ENCODE results near the gene ZNF80.
"Not testable (repeated sequence)": the region's sequence is repeated elsewhere in the genome, so short reads cannot be mapped to it uniquely, and the experiment has no call there.

Gene ZNF80

DNA sequence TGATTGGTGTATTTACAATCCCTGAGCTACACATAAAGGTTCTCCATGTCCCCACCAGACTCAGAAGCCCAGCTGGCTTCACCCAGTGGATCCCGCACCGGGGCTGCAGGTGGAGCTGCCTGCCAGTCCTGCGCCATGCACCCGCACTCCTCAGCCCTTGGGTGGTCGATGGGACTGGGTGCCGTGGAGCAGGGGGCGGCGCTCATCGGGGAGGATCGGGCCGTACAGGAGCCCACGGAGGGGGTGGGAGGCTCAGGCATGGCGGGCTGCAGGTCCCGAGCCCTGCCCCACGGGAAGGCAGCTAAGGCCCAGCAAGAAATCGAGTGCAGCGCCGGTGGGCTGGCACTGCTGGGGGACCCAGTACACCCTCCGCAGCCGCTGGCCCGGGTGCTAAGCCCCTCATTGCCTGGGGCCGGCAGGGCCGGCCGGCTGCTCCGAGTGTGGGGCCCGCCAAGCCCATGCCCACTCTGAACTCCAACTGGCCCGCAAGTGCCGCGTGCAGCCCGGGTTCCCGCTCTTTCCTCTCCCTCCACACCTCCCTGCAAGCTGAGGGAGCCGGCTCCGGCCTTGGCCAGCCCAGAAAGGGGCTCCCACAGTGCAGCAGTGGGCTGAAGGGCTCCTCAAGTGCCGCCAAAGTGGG lies 888 bp upstream of the ZNF80 start:
- ATAC-seq (replicated peaks); H3K4me3 Mint-ChIP-seq; H3K9me3 Mint-ChIP-seq; H3K27ac Mint-ChIP-seq; H3K36me3 Mint-ChIP-seq (ENCODE audit: insufficient read depth); H3K27me3 Mint-ChIP-seq; DNase-seq: not testable (repeated sequence)
- peaks cover 9 to 33% of the 10 kb centered on the region in 2 donors for H3K4me1 Mint-ChIP-seq (ENCODE audit: low read depth in 2 of 2)

GRCh38 chr3:114235431-114235830 lies 1.9 kb downstream of the ZNF80 start:
- peaks cover 33 to 58% of the 10 kb centered on the region in 2 donors for H3K4me1 Mint-ChIP-seq (ENCODE audit: low read depth in 2 of 2)
- no peaks in the 10 kb centered on the region for H3K9me3 Mint-ChIP-seq
- H3K27ac Mint-ChIP-seq = peak overlapping the region; percentile 94
- DNase-seq (no peak), ATAC-seq (replicated peaks) (no peak)
- H3K36me3 Mint-ChIP-seq (ENCODE audit: insufficient read depth) = no peaks in the 10 kb centered on the region
- H3K4me3 Mint-ChIP-seq = peak overlapping the region; percentile 55 to 77
- H3K27me3 Mint-ChIP-seq = no peaks in the 10 kb centered on the region

DNA sequence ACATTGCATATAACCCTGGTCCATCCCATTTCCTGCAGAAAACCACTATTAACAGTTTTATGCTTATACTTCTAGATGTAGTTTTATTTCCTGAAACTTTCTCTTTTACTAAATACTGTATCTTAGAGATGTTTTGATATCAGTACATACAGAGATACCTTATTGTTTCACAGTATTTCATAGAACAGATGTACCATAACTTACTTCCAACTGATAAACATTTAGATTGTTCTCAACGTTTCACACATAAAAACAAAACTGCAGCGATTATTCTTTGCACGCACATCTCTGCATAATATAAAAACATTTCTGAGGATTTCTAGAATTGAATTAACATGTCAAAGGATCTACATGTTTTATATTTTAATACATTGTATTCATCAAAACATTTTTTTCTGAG lies 2.6 kb downstream of the ZNF80 start:
- Mint-ChIP-seq H3K36me3 (ENCODE audit: insufficient read depth) (no peaks in the 10 kb centered on the region), H3K27me3 (no peaks in the 10 kb centered on the region), H3K9me3 (no peaks in the 10 kb centered on the region), H3K27ac (peak overlapping the region; percentile 94), H3K4me1 (ENCODE audit: low read depth in 2 of 2) (peaks cover 37 to 63% of the 10 kb centered on the region in 2 donors), H3K4me3 (peak overlapping the region; percentile 55 to 77)
- DNase-seq (no peak), ATAC-seq (replicated peaks) (no peak)

DNA sequence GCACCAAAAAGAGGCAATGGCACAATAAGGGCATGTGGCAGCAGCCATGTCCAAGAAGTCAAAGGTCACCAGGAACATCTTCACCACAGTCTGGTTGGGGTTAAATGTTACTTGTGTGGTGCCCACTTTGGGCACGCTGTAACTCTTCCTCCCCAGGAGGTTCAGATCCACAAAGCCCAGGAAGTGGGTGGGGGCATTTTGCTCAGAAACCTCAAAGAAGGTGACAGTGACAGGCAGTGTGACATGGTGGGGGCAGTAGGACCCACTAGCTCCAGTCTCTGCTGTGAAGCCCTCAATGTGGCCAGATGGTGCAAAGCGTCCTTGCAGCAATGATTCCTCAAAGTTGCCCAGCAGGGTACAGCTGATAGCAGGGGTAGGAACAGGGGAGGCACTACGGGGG lies 5.8 kb downstream of the ZNF80 start:
- peak overlapping the region; percentile 68 to 74 for H3K4me3 Mint-ChIP-seq
- H3K27me3 Mint-ChIP-seq = no peaks in the 10 kb centered on the region
- ATAC-seq (replicated peaks) = peak; percentile 95
- DNase-seq = peak; percentile 48 to 65 (median 50)
- peaks cover 52 to 74% of the 10 kb centered on the region in 2 donors for H3K4me1 Mint-ChIP-seq (ENCODE audit: low read depth in 2 of 2)
- no peaks in the 10 kb centered on the region for H3K9me3 Mint-ChIP-seq
- no peaks in the 10 kb centered on the region for H3K36me3 Mint-ChIP-seq (ENCODE audit: insufficient read depth)
- H3K27ac Mint-ChIP-seq = peak overlapping the region; percentile 94 to 96

DNA sequence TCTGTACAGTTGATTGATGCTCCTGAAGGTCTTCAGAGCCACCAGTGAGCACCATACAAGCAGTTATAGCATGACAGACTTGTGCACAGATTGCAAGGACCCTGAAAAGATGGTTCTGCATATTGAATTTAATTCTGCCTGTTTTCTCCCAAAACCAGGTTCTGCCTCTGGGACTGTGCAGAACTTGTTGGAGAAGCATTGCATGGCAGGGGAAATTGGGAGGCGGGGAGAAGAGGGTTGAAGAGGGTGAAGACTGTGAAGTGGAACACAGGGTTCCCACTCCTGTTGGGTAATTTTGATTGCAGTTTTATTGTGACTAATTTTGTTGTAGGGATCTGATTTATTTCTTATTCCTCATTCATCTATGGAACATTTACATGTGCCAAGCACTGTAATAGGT lies 10.3 kb downstream of the ZNF80 start:
- no peaks in the 10 kb centered on the region for H3K27me3 Mint-ChIP-seq
- peak overlapping the region in 1 of 2 donors; percentile 94 for H3K27ac Mint-ChIP-seq
- no peak for ATAC-seq (replicated peaks)
- H3K4me3 Mint-ChIP-seq = peak overlapping the region; percentile 69 to 74
- H3K36me3 Mint-ChIP-seq (ENCODE audit: insufficient read depth) = peaks cover 3% of the 10 kb centered on the region
- peaks cover 2 to 7% of the 10 kb centered on the region in 2 donors for H3K9me3 Mint-ChIP-seq
- no peak for DNase-seq
- peaks cover 61 to 72% of the 10 kb centered on the region in 2 donors for H3K4me1 Mint-ChIP-seq (ENCODE audit: low read depth in 2 of 2)

DNA sequence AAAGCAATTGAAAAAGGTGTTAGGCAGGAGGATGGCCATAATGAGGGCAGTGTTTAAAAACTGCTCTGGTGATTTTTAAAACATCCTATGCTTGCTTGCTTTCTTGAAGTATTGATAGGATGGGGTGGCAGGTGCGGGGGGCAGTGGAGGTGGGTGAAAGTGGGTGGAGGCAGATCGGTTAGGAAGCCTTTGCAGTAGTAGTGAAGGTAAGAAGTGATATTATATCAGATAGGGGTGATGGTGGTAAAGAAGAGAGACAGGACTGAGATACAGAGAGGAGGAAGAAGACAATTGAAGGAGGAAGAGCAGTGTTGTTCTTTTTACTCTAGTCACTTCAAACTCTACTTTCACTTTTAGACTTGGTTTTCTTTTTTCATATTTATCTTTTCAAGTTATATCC lies 11.1 kb downstream of the ZNF80 start:
- Mint-ChIP-seq H3K27ac (peak overlapping the region in 1 of 2 donors; percentile 94), H3K36me3 (ENCODE audit: insufficient read depth) (peaks cover 3% of the 10 kb centered on the region), H3K9me3 (peaks cover 2 to 7% of the 10 kb centered on the region in 2 donors), H3K27me3 (no peaks in the 10 kb centered on the region), H3K4me3 (peak overlapping the region; percentile 69 to 74), H3K4me1 (ENCODE audit: low read depth in 2 of 2) (peaks cover 61 to 72% of the 10 kb centered on the region in 2 donors)
- no peak for ATAC-seq (replicated peaks)
- no peak for DNase-seq

GRCh38 chr3:114223143-114223542 lies 14.2 kb downstream of the ZNF80 start:
- ATAC-seq (replicated peaks) (peak; percentile 73), DNase-seq (peak in 2 of 3 experiments; percentile 17 to 29)
- peaks cover 64 to 81% of the 10 kb centered on the region in 2 donors for H3K4me1 Mint-ChIP-seq (ENCODE audit: low read depth in 2 of 2)
- peak overlapping the region in 1 of 2 donors; percentile 79 for H3K27ac Mint-ChIP-seq
- H3K36me3 Mint-ChIP-seq (ENCODE audit: insufficient read depth) = peaks cover 3% of the 10 kb centered on the region
- no peaks in the 10 kb centered on the region for H3K27me3 Mint-ChIP-seq
- peaks cover 2 to 7% of the 10 kb centered on the region in 2 donors for H3K9me3 Mint-ChIP-seq
- H3K4me3 Mint-ChIP-seq = peak overlapping the region; percentile 32 to 56

- peak overlapping the region in 1 of 2 donors; percentile 80 for H3K27ac Mint-ChIP-seq
- H3K36me3 Mint-ChIP-seq (ENCODE audit: insufficient read depth) = peaks cover 6% of the 10 kb centered on the region
- no peaks in the 10 kb centered on the region for H3K27me3 Mint-ChIP-seq
- peak overlapping the region; percentile 58 to 69 for H3K4me3 Mint-ChIP-seq
- H3K9me3 Mint-ChIP-seq = peaks cover 2 to 7% of the 10 kb centered on the region in 2 donors
- DNase-seq = no peak
- peak; percentile 7 for ATAC-seq (replicated peaks)
- H3K4me1 Mint-ChIP-seq (ENCODE audit: low read depth in 2 of 2) = peaks cover 70 to 71% of the 10 kb centered on the region in 2 donors
Observed at GRCh38 chr3:114221881-114222264, 15.5 kb downstream of the ZNF80 start.

DNA sequence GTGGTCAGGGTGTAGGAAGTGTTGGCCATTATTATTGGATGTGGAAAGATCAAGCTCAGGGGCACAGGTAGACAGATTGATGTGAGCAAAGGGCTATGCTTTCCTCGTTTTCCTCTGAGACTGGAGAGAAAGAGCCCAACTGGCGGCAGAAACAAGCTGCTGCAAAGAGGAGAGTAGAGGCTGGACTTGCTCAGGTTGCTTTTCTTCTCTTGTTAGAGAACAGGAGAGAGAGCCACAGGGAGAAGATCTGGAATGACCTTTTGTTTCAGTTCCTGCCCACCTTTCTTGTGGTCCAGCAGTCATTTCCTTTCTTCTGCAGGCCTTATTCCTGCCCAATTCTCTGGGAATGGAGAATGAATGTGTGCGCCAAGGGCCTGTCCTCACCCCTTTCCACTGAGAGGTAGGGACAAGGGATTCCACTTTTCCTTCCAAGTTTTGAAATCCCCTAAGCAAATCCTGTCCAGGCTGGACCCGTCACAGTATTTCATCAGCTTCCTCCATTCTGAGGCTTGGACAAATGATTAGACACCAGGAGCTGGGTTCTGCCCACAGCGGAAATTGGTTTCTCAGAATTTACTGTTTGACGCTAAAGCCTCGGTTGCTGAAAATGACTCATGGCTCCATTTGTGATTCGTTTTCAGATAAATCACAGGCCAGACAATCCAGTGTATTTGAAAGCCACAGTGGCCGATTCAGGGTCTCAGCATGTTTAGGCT lies 16.1 kb downstream of the ZNF80 start:
- Mint-ChIP-seq H3K9me3 (peaks cover 2 to 7% of the 10 kb centered on the region in 2 donors), H3K36me3 (ENCODE audit: insufficient read depth) (peaks cover 8% of the 10 kb centered on the region), H3K27ac (peak overlapping the region in 1 of 2 donors; percentile 80), H3K4me1 (ENCODE audit: low read depth in 2 of 2) (peaks cover 65 to 68% of the 10 kb centered on the region in 2 donors), H3K4me3 (peak overlapping the region; percentile 58 to 69), H3K27me3 (no peaks in the 10 kb centered on the region)
- peak; percentile 70 for ATAC-seq (replicated peaks)
- DNase-seq = peak; percentile 32 to 55 (median 35)

DNA sequence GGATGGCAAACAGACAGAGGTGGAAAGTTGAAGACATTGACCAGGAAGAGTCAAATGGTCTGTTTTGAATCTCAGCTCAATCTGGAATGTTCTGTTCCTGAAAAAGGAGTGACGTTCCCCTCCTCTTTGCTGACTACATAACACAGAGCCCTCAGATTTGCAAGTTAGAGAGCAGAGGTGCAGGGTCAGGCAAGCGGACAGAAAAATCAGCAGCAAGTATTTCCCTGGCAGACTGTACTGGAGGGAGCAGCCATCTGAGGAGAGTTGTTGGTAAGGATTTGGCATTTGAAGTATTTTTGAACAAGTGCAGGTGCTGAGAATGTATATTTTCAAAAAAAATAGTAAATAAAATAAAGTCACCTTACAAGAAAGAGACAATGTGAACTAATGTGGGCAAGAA lies 17.6 kb downstream of the ZNF80 start:
- H3K4me1 Mint-ChIP-seq (ENCODE audit: low read depth in 2 of 2) = peaks cover 53 to 56% of the 10 kb centered on the region in 2 donors
- peak overlapping the region; percentile 58 to 69 for H3K4me3 Mint-ChIP-seq
- DNase-seq = no peak
- no peak for ATAC-seq (replicated peaks)
- no peaks in the 10 kb centered on the region for H3K27me3 Mint-ChIP-seq
- H3K27ac Mint-ChIP-seq = peak overlapping the region in 1 of 2 donors; percentile 75
- peaks cover 2 to 7% of the 10 kb centered on the region in 2 donors for H3K9me3 Mint-ChIP-seq
- H3K36me3 Mint-ChIP-seq (ENCODE audit: insufficient read depth) = peaks cover 8% of the 10 kb centered on the region

DNA sequence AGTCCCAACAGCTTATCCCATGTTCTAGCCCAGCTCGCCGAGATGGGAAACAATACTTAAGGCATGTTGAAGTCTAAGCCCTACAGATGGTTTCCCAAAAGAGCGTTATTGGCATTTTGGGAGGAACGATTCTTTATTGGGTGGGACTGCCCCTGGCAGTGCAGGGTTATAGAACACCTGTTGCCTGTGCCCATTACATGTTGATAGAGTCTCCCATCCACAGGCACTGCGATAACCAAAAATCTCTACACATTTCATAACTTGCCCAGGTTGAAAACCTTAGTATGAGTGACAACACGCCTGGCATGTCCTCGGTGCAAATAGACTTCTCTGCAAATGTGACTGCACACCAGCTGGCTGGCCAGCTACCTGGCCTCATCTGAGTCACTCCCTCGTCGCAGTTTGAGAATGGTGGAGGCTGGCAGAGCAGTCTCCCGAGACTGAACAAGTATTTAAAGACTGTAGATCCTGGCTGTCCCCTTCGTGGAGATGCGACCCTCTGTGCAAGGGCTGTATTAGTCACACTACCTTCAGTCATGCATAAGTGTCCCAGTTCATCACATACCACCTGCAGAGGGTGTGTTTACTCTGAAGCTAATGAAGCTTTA lies 18.7 kb downstream of the ZNF80 start:
- Mint-ChIP-seq H3K36me3 (ENCODE audit: insufficient read depth) (peaks cover 8% of the 10 kb centered on the region), H3K27ac (no peak overlapping the region), H3K9me3 (no peaks in the 10 kb centered on the region), H3K27me3 (no peaks in the 10 kb centered on the region), H3K4me1 (ENCODE audit: low read depth in 2 of 2) (peaks cover 46 to 53% of the 10 kb centered on the region in 2 donors), H3K4me3 (no peak overlapping the region)
- ATAC-seq (replicated peaks) (no peak), DNase-seq (no peak)

- Mint-ChIP-seq H3K36me3 (ENCODE audit: insufficient read depth) (peaks cover 5% of the 10 kb centered on the region), H3K9me3 (no peaks in the 10 kb centered on the region), H3K27me3 (no peaks in the 10 kb centered on the region), H3K27ac (no peak overlapping the region), H3K4me1 (ENCODE audit: low read depth in 2 of 2) (peaks cover 42 to 54% of the 10 kb centered on the region in 2 donors), H3K4me3 (no peak overlapping the region)
- no peak for ATAC-seq (replicated peaks)
- DNase-seq = no peak
Observed at GRCh38 chr3:114218006-114218405, 19.4 kb downstream of the ZNF80 start.

DNA sequence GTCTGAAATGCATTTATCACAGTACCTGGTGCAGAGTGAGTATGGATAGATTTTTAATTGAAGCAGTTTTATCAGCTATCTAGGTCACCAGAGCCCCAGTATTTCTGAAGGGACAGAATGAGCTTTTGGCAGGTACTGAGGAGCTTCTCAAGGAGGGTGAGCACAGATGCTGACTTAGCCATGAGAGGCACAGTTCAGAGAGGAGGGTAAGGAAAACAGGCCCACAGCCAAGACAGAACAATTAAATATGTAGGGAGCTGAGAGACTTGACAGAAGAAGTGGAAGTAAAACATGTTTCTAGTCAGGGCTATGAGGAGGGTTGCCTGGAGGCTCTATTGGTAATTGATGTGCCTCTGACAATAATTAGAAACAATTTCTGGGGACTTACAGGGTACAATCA lies 20.1 kb downstream of the ZNF80 start:
- ATAC-seq (replicated peaks) = no peak
- H3K4me3 Mint-ChIP-seq = no peak overlapping the region

More for the DNA sequence above, 20.1 kb downstream of the ZNF80 start:
- Mint-ChIP-seq H3K36me3 (ENCODE audit: insufficient read depth) (peaks cover 5% of the 10 kb centered on the region), H3K9me3 (no peaks in the 10 kb centered on the region), H3K4me1 (ENCODE audit: low read depth in 2 of 2) (peaks cover 36 to 58% of the 10 kb centered on the region in 2 donors), H3K27me3 (no peaks in the 10 kb centered on the region), H3K27ac (no peak overlapping the region)
- DNase-seq = no peak

Data from effector memory CD8-positive, alpha-beta T cell (primary cell).